ENCODE data around the gene SDC4.
"Not testable (repeated sequence)": the region's sequence is repeated elsewhere in the genome, so short reads cannot be mapped to it uniquely, and the experiment has no call there.

The SDC4 gene

GRCh38 chr20:45355209-45356084 lies 7.2 kb upstream of the SDC4 start:
- H3K4me3 ChIP-seq (ENCODE audit: insufficient read depth, low read depth, low read length, poor library complexity, severe bottlenecking): no peak overlapping the region
- no peaks in the 10 kb centered on the region for H3K9me3 ChIP-seq (ENCODE audit: control insufficient read depth, low read length)
- H3K27ac ChIP-seq (ENCODE audit: insufficient read depth, low read length, poor library complexity, severe bottlenecking): no peak overlapping the region
- peaks cover 11% of the 10 kb centered on the region for H3K4me1 ChIP-seq (ENCODE audit: control insufficient read depth, insufficient read depth, low read length, poor library complexity, severe bottlenecking)
- no peaks in the 10 kb centered on the region for H3K36me3 ChIP-seq (ENCODE audit: control insufficient read depth, insufficient read depth, low read length)
- no peaks in the 10 kb centered on the region for H3K27me3 ChIP-seq (replicated peaks; ENCODE audit: control insufficient read depth, insufficient read depth, low read length, poor library complexity, severe bottlenecking)
- DNase-seq: no peak

- H3K27me3 ChIP-seq (replicated peaks; ENCODE audit: control insufficient read depth, insufficient read depth, low read length, poor library complexity, severe bottlenecking): no peaks in the 10 kb centered on the region
- no peak overlapping the region for H3K4me3 ChIP-seq (ENCODE audit: insufficient read depth, low read depth, low read length, poor library complexity, severe bottlenecking)
- no peaks in the 10 kb centered on the region for H3K36me3 ChIP-seq (ENCODE audit: control insufficient read depth, insufficient read depth, low read length)
- H3K9me3 ChIP-seq (ENCODE audit: control insufficient read depth, low read length): no peaks in the 10 kb centered on the region
- H3K4me1 ChIP-seq (ENCODE audit: control insufficient read depth, insufficient read depth, low read length, poor library complexity, severe bottlenecking): peaks cover 11% of the 10 kb centered on the region
- H3K27ac ChIP-seq (ENCODE audit: insufficient read depth, low read length, poor library complexity, severe bottlenecking): no peak overlapping the region
- DNase-seq: no peak
Measured at GRCh38 chr20:45354423-45355208, 6.4 kb upstream of the SDC4 start.

- H3K9me3 ChIP-seq (ENCODE audit: control insufficient read depth, low read length): no peaks in the 10 kb centered on the region
- no peak for DNase-seq
Measured at GRCh38 chr20:45353746-45354145, 5.5 kb upstream of the SDC4 start.

GRCh38 chr20:45352729-45353128 lies 4.5 kb upstream of the SDC4 start:
- Histone ChIP-seq H3K4me3 (ENCODE audit: insufficient read depth, low read depth, low read length, poor library complexity, severe bottlenecking) (no peak overlapping the region), H3K27ac (ENCODE audit: insufficient read depth, low read length, poor library complexity, severe bottlenecking) (no peak overlapping the region), H3K27me3 (replicated peaks; ENCODE audit: control insufficient read depth, insufficient read depth, low read length, poor library complexity, severe bottlenecking) (no peaks in the 10 kb centered on the region), H3K9me3 (ENCODE audit: control insufficient read depth, low read length) (no peaks in the 10 kb centered on the region), H3K4me1 (ENCODE audit: control insufficient read depth, insufficient read depth, low read length, poor library complexity, severe bottlenecking) (peaks cover 9% of the 10 kb centered on the region), H3K36me3 (ENCODE audit: control insufficient read depth, insufficient read depth, low read length) (no peaks in the 10 kb centered on the region)
- DNase-seq: no peak

More at GRCh38 chr20:45353746-45354145, 5.5 kb upstream of the SDC4 start:
- no peak overlapping the region for H3K27ac ChIP-seq (ENCODE audit: insufficient read depth, low read length, poor library complexity, severe bottlenecking)
- H3K4me1 ChIP-seq (ENCODE audit: control insufficient read depth, insufficient read depth, low read length, poor library complexity, severe bottlenecking): peaks cover 11% of the 10 kb centered on the region
- no peaks in the 10 kb centered on the region for H3K36me3 ChIP-seq (ENCODE audit: control insufficient read depth, insufficient read depth, low read length)
- no peaks in the 10 kb centered on the region for H3K27me3 ChIP-seq (replicated peaks; ENCODE audit: control insufficient read depth, insufficient read depth, low read length, poor library complexity, severe bottlenecking)
- no peak overlapping the region for H3K4me3 ChIP-seq (ENCODE audit: insufficient read depth, low read depth, low read length, poor library complexity, severe bottlenecking)

- H3K4me1 ChIP-seq (ENCODE audit: control insufficient read depth, insufficient read depth, low read length, poor library complexity, severe bottlenecking): peaks cover 11% of the 10 kb centered on the region
- not testable (repeated sequence) for DNase-seq; H3K27ac ChIP-seq (ENCODE audit: insufficient read depth, low read length, poor library complexity, severe bottlenecking); H3K9me3 ChIP-seq (ENCODE audit: control insufficient read depth, low read length); H3K4me3 ChIP-seq (ENCODE audit: insufficient read depth, low read depth, low read length, poor library complexity, severe bottlenecking); H3K27me3 ChIP-seq (replicated peaks; ENCODE audit: control insufficient read depth, insufficient read depth, low read length, poor library complexity, severe bottlenecking); H3K36me3 ChIP-seq (ENCODE audit: control insufficient read depth, insufficient read depth, low read length)
Measured at GRCh38 chr20:45350795-45351194, 2.6 kb upstream of the SDC4 start.

- H3K4me1 ChIP-seq (ENCODE audit: control insufficient read depth, insufficient read depth, low read length, poor library complexity, severe bottlenecking): peaks cover 11% of the 10 kb centered on the region
- no peak overlapping the region for H3K4me3 ChIP-seq (ENCODE audit: insufficient read depth, low read depth, low read length, poor library complexity, severe bottlenecking)
- no peaks in the 10 kb centered on the region for H3K27me3 ChIP-seq (replicated peaks; ENCODE audit: control insufficient read depth, insufficient read depth, low read length, poor library complexity, severe bottlenecking)
- no peak overlapping the region for H3K27ac ChIP-seq (ENCODE audit: insufficient read depth, low read length, poor library complexity, severe bottlenecking)
- H3K36me3 ChIP-seq (ENCODE audit: control insufficient read depth, insufficient read depth, low read length): no peaks in the 10 kb centered on the region
- no peak for DNase-seq
- no peaks in the 10 kb centered on the region for H3K9me3 ChIP-seq (ENCODE audit: control insufficient read depth, low read length)
Measured at GRCh38 chr20:45350217-45350616, 2.0 kb upstream of the SDC4 start.

- Histone ChIP-seq H3K36me3 (ENCODE audit: control insufficient read depth, insufficient read depth, low read length) (no peaks in the 10 kb centered on the region), H3K27me3 (replicated peaks; ENCODE audit: control insufficient read depth, insufficient read depth, low read length, poor library complexity, severe bottlenecking) (no peaks in the 10 kb centered on the region), H3K4me3 (ENCODE audit: insufficient read depth, low read depth, low read length, poor library complexity, severe bottlenecking) (peak overlapping the region; percentile 76), H3K9me3 (ENCODE audit: control insufficient read depth, low read length) (no peaks in the 10 kb centered on the region), H3K27ac (ENCODE audit: insufficient read depth, low read length, poor library complexity, severe bottlenecking) (peak overlapping the region; percentile 36), H3K4me1 (ENCODE audit: control insufficient read depth, insufficient read depth, low read length, poor library complexity, severe bottlenecking) (peaks cover 14% of the 10 kb centered on the region)
- no peak for DNase-seq
Measured at GRCh38 chr20:45347297-45347935, 808 bp downstream of the SDC4 start.

GRCh38 chr20:45346851-45347250 lies 1.4 kb downstream of the SDC4 start:
- H3K9me3 ChIP-seq (ENCODE audit: control insufficient read depth, low read length): no peaks in the 10 kb centered on the region
- H3K27me3 ChIP-seq (replicated peaks; ENCODE audit: control insufficient read depth, insufficient read depth, low read length, poor library complexity, severe bottlenecking): no peaks in the 10 kb centered on the region
- no peaks in the 10 kb centered on the region for H3K36me3 ChIP-seq (ENCODE audit: control insufficient read depth, insufficient read depth, low read length)
- peaks cover 14% of the 10 kb centered on the region for H3K4me1 ChIP-seq (ENCODE audit: control insufficient read depth, insufficient read depth, low read length, poor library complexity, severe bottlenecking)
- no peak overlapping the region for H3K27ac ChIP-seq (ENCODE audit: insufficient read depth, low read length, poor library complexity, severe bottlenecking)
- no peak for DNase-seq
- no peak overlapping the region for H3K4me3 ChIP-seq (ENCODE audit: insufficient read depth, low read depth, low read length, poor library complexity, severe bottlenecking)

- H3K27ac ChIP-seq (ENCODE audit: insufficient read depth, low read length, poor library complexity, severe bottlenecking): no peak overlapping the region
- DNase-seq: no peak
Measured at GRCh38 chr20:45346291-45346718, 1.9 kb downstream of the SDC4 start.

More at GRCh38 chr20:45346291-45346718, 1.9 kb downstream of the SDC4 start:
- H3K9me3 ChIP-seq (ENCODE audit: control insufficient read depth, low read length): no peaks in the 10 kb centered on the region
- peaks cover 14% of the 10 kb centered on the region for H3K4me1 ChIP-seq (ENCODE audit: control insufficient read depth, insufficient read depth, low read length, poor library complexity, severe bottlenecking)
- no peaks in the 10 kb centered on the region for H3K27me3 ChIP-seq (replicated peaks; ENCODE audit: control insufficient read depth, insufficient read depth, low read length, poor library complexity, severe bottlenecking)
- H3K4me3 ChIP-seq (ENCODE audit: insufficient read depth, low read depth, low read length, poor library complexity, severe bottlenecking): no peak overlapping the region
- no peaks in the 10 kb centered on the region for H3K36me3 ChIP-seq (ENCODE audit: control insufficient read depth, insufficient read depth, low read length)

All from effector memory CD4-positive, alpha-beta T cell (primary cell).